Upper lobe of right lung (tissue), 1 donor: ENCODE measurements around the gene SHE. TPM values are rescaled to one million over a fixed set of nuclear protein-coding genes. Genes with fewer than 3 reads are reported as not detected.
"Not testable (repeated sequence)": the region's sequence is repeated elsewhere in the genome, so short reads cannot be mapped to it uniquely, and the experiment has no call there.

Experiments used
- ATAC-seq: fragments of 200-7000 bp; cut with Tn5 transposase; one replicate; pipeline ENCODE4 v1.9.1; 2020; ENCODE audit warnings: mild to moderate bottlenecking, moderate library complexity
- DNase-seq: peaks from one replicate; pipeline ENCODE4 v3.0.0-alpha.2; 2020
- H3K27ac ChIP-seq: fragments of 200-600 bp; one replicate; pipeline ENCODE4 v1.8.0; 2022
- H3K27me3 ChIP-seq: fragments of 200-600 bp; one replicate; pipeline ENCODE4 v1.8.0; 2022; ENCODE audit warnings: mild to moderate bottlenecking
- H3K36me3 ChIP-seq: fragments of 200-600 bp; one replicate; pipeline ENCODE4 v1.8.0; 2022
- H3K4me1 ChIP-seq: fragments of 200-600 bp; one replicate; pipeline ENCODE4 v1.8.0; 2022
- H3K4me3 ChIP-seq: fragments of 200-600 bp; one replicate; pipeline ENCODE4 v1.8.0; 2022; ENCODE audit warnings: mild to moderate bottlenecking
- H3K9me3 ChIP-seq: fragments of 200-600 bp; one replicate; pipeline ENCODE4 v1.8.0; 2022
- CTCF ChIP-seq: fragments of 200-600 bp; IDR thresholded peaks from one replicate; pipeline ENCODE4 v1.8.0; 2022; ENCODE audit warnings: antibody characterized with exemption
- intact Hi-C: fragments of 100-400 bp; cut with DNase I; formaldehyde crosslinking; loops from one replicate; pipeline ENCODE4 v1.11.0; 2022
- total RNA-seq: library from RNA; stranded (reverse); fragmentation: NEBNext Ultra II Directional; extraction: Animal tissue kit (Norgen Biotek cat#: 25700); gene quantifications from one replicate; pipeline ENCODE4 v1.2.1, GENCODE V29; 2021
- donor health status: DM: no; HTN: yes; CAD: no; lungs with severe emphysema.

The SHE gene
- total RNA-seq, 1 donor from 2014 or later: 48.3 TPM

GRCh38 chr1:154490317-154490716 is 11.9 kb downstream of the SHE start:
- Histone ChIP-seq H3K27ac (peak overlapping the region; percentile 28), H3K27me3 (no peaks in the 10 kb centered on the region), H3K4me3 (no peak overlapping the region), H3K36me3 (peaks cover 38% of the 10 kb centered on the region), H3K4me1 (peaks cover 67% of the 10 kb centered on the region), H3K9me3 (no peaks in the 10 kb centered on the region)
- no peak for TF ChIP-seq CTCF
- intact Hi-C loops: no loop called here
- peak; percentile 53 for ATAC-seq
- no peak for DNase-seq

GRCh38 chr1:154489695-154490274 is 12.4 kb downstream of the SHE start:
- H3K4me3 ChIP-seq: no peak overlapping the region
- no peak for TF ChIP-seq CTCF
- no peak for DNase-seq

GRCh38 chr1:154488922-154489321 is 13.3 kb downstream of the SHE start:
- Histone ChIP-seq H3K4me1 (peaks cover 73% of the 10 kb centered on the region), H3K27me3 (no peaks in the 10 kb centered on the region), H3K27ac (no peak overlapping the region), H3K4me3 (no peak overlapping the region), H3K36me3 (peaks cover 37% of the 10 kb centered on the region), H3K9me3 (no peaks in the 10 kb centered on the region)
- intact Hi-C loops: no loop called here
- DNase-seq (no peak), ATAC-seq (no peak)
- TF ChIP-seq CTCF: no peak

More at GRCh38 chr1:154489695-154490274, 12.4 kb downstream of the SHE start:
- intact Hi-C loops: no loop called here
- Histone ChIP-seq H3K4me1 (peaks cover 67% of the 10 kb centered on the region), H3K27me3 (no peaks in the 10 kb centered on the region), H3K27ac (no peak overlapping the region), H3K36me3 (peaks cover 35% of the 10 kb centered on the region), H3K9me3 (no peaks in the 10 kb centered on the region)
- ATAC-seq: no peak

GRCh38 chr1:154486756-154487155 is 15.5 kb downstream of the SHE start:
- H3K4me3 ChIP-seq, ATAC-seq, H3K9me3 ChIP-seq, intact Hi-C loops, H3K27me3 ChIP-seq, DNase-seq: not testable (repeated sequence)
- Histone ChIP-seq H3K4me1 (peaks cover 57% of the 10 kb centered on the region), H3K36me3 (peaks cover 41% of the 10 kb centered on the region), H3K27ac (peak overlapping the region; percentile 74)

GRCh38 chr1:154485910-154486496 is 16.2 kb downstream of the SHE start:
- H3K27ac ChIP-seq: peak overlapping the region; percentile 74
- H3K9me3 ChIP-seq: no peaks in the 10 kb centered on the region
- no peak for TF ChIP-seq CTCF
- no peak overlapping the region for H3K4me3 ChIP-seq
- intact Hi-C loops: no loop called here
- no peak for DNase-seq
- ATAC-seq: no peak
- H3K27me3 ChIP-seq: no peaks in the 10 kb centered on the region
- peaks cover 36% of the 10 kb centered on the region for H3K36me3 ChIP-seq
- peaks cover 59% of the 10 kb centered on the region for H3K4me1 ChIP-seq

- H3K4me1 ChIP-seq: peaks cover 55% of the 10 kb centered on the region
- H3K27ac ChIP-seq: peak overlapping the region; percentile 74
- intact Hi-C loops: no loop called here
These were observed 17.1 kb downstream of the SHE start for GRCh38 chr1:154485106-154485505.

More at GRCh38 chr1:154485106-154485505, 17.1 kb downstream of the SHE start:
- no peak overlapping the region for H3K4me3 ChIP-seq
- no peaks in the 10 kb centered on the region for H3K9me3 ChIP-seq
- DNase-seq (no peak), ATAC-seq (peak; percentile 65)
- peaks cover 36% of the 10 kb centered on the region for H3K36me3 ChIP-seq
- H3K27me3 ChIP-seq: no peaks in the 10 kb centered on the region
- TF ChIP-seq CTCF: no peak
